Body of pancreas (tissue), 4 donors: Measurements from ENCODE around the gene C6orf47. TPM values are rescaled to one million over a fixed set of nuclear protein-coding genes. Genes with fewer than 3 reads are reported as not detected.

Experiments
- ATAC-seq: fragments of 150-250 bp; one replicate; pipeline ENCODE4 v1.9.1; 2016
- DNase-seq, 4 donors: peaks; one replicate each; pipeline ENCODE4 v3.0.0-alpha.2; 2019
- H3K27ac ChIP-seq, 4 donors: fragments of 200-600 bp; sonication (generic); 1 replicate in 3 of 4; 2 replicates in 1 of 4; pipeline versions ENCODE4 v1.5.1 to v1.6.1; 2016 to 2019; ENCODE audit warnings: mild to moderate bottlenecking in 1 of 4, mixed read lengths in 1 of 4, moderate library complexity in 1 of 4
- H3K27me3 ChIP-seq, 2 donors: fragments of 200-600 bp; sonication (generic); one replicate each; pipeline ENCODE4 v1.6.0; 2016; ENCODE audit warnings: mild to moderate bottlenecking in 1 of 2
- H3K36me3 ChIP-seq, 2 donors: fragments of 200-600 bp; sonication (generic); replicated peaks in 1 of 2; 2 replicates each; pipeline ENCODE4 v1.5.1; 2016; ENCODE audit warnings: low read depth in 2 of 2; ENCODE audit not compliant: insufficient read depth in 1 of 2
- H3K4me1 ChIP-seq: fragments of 200-600 bp; sonication (generic); one replicate; pipeline ENCODE4 v1.6.0; 2016
- H3K4me3 ChIP-seq, 2 donors: fragments of 200-600 bp; sonication (generic); 1 replicate in 1 of 2; 2 replicates in 1 of 2; pipeline ENCODE4 v1.5.1; 2016 to 2019
- H3K9me3 ChIP-seq, 3 donors: fragments of 200-600 bp; sonication (generic); 1 replicate in 2 of 3; 2 replicates in 1 of 3; pipeline ENCODE4 v1.5.1; 2016
- CTCF ChIP-seq, 7 experiments: fragments of 450-650 bp in 4 of 7; fragments of 200-600 bp in 3 of 7; sonication (generic) in 3 of 7; IDR thresholded peaks; one replicate each; pipeline ENCODE4 v1.5.1; 2016 to 2019; ENCODE audit warnings: antibody characterized with exemption in 7 of 7
- POLR2A ChIP-seq, 3 donors: fragments of 450-650 bp; IDR thresholded peaks; one replicate each; pipeline ENCODE4 v1.6.1; 2016; ENCODE audit warnings: antibody characterized with exemption in 3 of 3, mild to moderate bottlenecking in 2 of 3
- WGBS, 2 donors: methylation state at CpG; one replicate each; pipeline ENCODE4 v1.1.5; 2017; 5-methylcytosine and 5-hydroxymethylcytosine counted together
- intact Hi-C: fragments of 100-400 bp; cut with DNase I; formaldehyde crosslinking; loops from one replicate; pipeline ENCODE4 v1.15.1; 2023
- total RNA-seq, 2 donors: library from RNA; depleted of rRNA; stranded (reverse); fragments of >200 nt; gene quantifications; one replicate each; pipeline ENCODE4 v1.1.0, GENCODE V29; 2016

C6orf47 gene
- total RNA-seq, 2 donors from 2014 or later = 15.8 to 22.1 TPM

- H3K4me3 ChIP-seq = no peak overlapping the region
- WGBS, 2 donors = 81 to 89% methylated on average over 4 of the region's 4 CpGs
- intact Hi-C loops = no loop called here
- ATAC-seq (no peak), DNase-seq (no peak)
- H3K36me3 ChIP-seq = peaks cover 0 to 5% of the 10 kb centered on the region in 2 donors
- H3K27ac ChIP-seq = no peak overlapping the region
- H3K9me3 ChIP-seq = no peaks in the 10 kb centered on the region
- TF ChIP-seq CTCF (IDR thresholded peaks at IDR 0.05) = no peak
- no peak for TF ChIP-seq POLR2A (IDR thresholded peaks at IDR 0.05)
- H3K27me3 ChIP-seq = no peaks in the 10 kb centered on the region
- H3K4me1 ChIP-seq = peaks cover 12% of the 10 kb centered on the region
Observed at GRCh38 chr6:31676322-31676903, 15.8 kb upstream of the C6orf47 start.

GRCh38 chr6:31669676-31670075, 9.1 kb upstream of the C6orf47 start, which contains the start of gene LY6G5B:
Gene LY6G5B, plus strand, starts transcription at chr6:31669976. Its CDS starts 975 bp downstream, at chr6:31670951.
- peaks cover 6 to 33% of the 10 kb centered on the region in 2 donors for H3K36me3 ChIP-seq
- TF ChIP-seq POLR2A (IDR thresholded peaks at IDR 0.05) (no peak), CTCF (IDR thresholded peaks at IDR 0.05) (no peak)

GRCh38 chr6:31666337-31666965, 5.9 kb upstream of the C6orf47 start:
- Histone ChIP-seq H3K27me3 (no peaks in the 10 kb centered on the region), H3K36me3 (peaks cover 6 to 28% of the 10 kb centered on the region in 2 donors), H3K4me3 (peak overlapping the region; percentile 87 to 96), H3K9me3 (no peaks in the 10 kb centered on the region), H3K4me1 (peaks cover 46% of the 10 kb centered on the region), H3K27ac (peak overlapping the region; percentile 57 to 96 (median 88))
- DNase-seq (no peak), ATAC-seq (no peak)
- intact Hi-C loops = no loop called here
- TF ChIP-seq POLR2A (IDR thresholded peaks at IDR 0.05) (no peak), CTCF (IDR thresholded peaks at IDR 0.05) (no peak)
- WGBS, 2 donors = 3 to 4% methylated on average over 15 of the region's 15 CpGs

More at GRCh38 chr6:31669676-31670075, 9.1 kb upstream of the C6orf47 start, which contains the start of gene LY6G5B:
- Histone ChIP-seq H3K27me3 (no peaks in the 10 kb centered on the region), H3K27ac (no peak within 1 kb of the TSS), H3K4me1 (peaks cover 23% of the 10 kb centered on the region), H3K4me3 (no peak within 1 kb of the TSS), H3K9me3 (no peaks in the 10 kb centered on the region)
- 70 to 73% methylated on average over 8 of the region's 8 CpGs for WGBS, 2 donors
- intact Hi-C loops = no loop called here
- no peak for ATAC-seq
- DNase-seq = no peak

GRCh38 chr6:31665501-31666336, 5.1 kb upstream of the C6orf47 start, which contains the start of gene CSNK2B:
Gene CSNK2B, plus strand, starts transcription at chr6:31666080. Its CDS starts 752 bp downstream, at chr6:31666832.
- 0 to 1% methylated on average over 26 to 63 of the region's 63 CpGs for WGBS, 2 donors
- ATAC-seq (peak; percentile 93), DNase-seq (peak; percentile 97 to 99 (median 98))
- Histone ChIP-seq H3K4me3 (peak within 1 kb of the TSS; percentile 87 to 96), H3K27me3 (no peaks in the 10 kb centered on the region), H3K9me3 (no peaks in the 10 kb centered on the region), H3K36me3 (peaks cover 6 to 22% of the 10 kb centered on the region in 2 donors), H3K27ac (peak within 1 kb of the TSS; percentile 82 to 96 (median 94)), H3K4me1 (peaks cover 53% of the 10 kb centered on the region)
- TF ChIP-seq CTCF (IDR thresholded peaks at IDR 0.05) (peak in 1 of 7 experiments; percentile 23), POLR2A (IDR thresholded peaks at IDR 0.05) (peak; percentile 69 to 91 (median 88))
- intact Hi-C loops = no loop called here
